ENCODE data around the gene ANTKMT. TPM values are rescaled to one million over a fixed set of nuclear protein-coding genes. Genes with fewer than 3 reads are reported as not detected.

Gene ANTKMT
- total and polyA plus RNA-seq, 2 donors (not counting 3 experiments of a cell fraction or from before 2014, with no cell fraction given) = 26.1 to 27.9 TPM

- Histone ChIP-seq H4K20me1 (replicated peaks; ENCODE audit: control insufficient read depth, extremely low read depth, insufficient read depth, low read length) (no peaks in the 10 kb centered on the region), H3K4me3 (replicated peaks in 1 of 3; ENCODE audit: insufficient read depth in 1 of 3, low read depth in 1 of 3, low read length in 3 of 3) (no peak overlapping the region), H3K4me1 (ENCODE audit: control insufficient read depth, extremely low read depth, insufficient read depth, low read length) (no peaks in the 10 kb centered on the region), H3K9me1 (replicated peaks; ENCODE audit: control insufficient read depth, extremely low read depth, insufficient read depth, low read length) (no peaks in the 10 kb centered on the region), H3K9ac (replicated peaks; ENCODE audit: extremely low read depth, insufficient read depth, low read length) (no peak overlapping the region), H3K27ac (ENCODE audit: insufficient read depth, low read depth, low read length) (no peak overlapping the region), H3K27me3 (ENCODE audit: control insufficient read depth in 2 of 2, insufficient read depth in 2 of 2, low read length in 2 of 2) (peaks cover 36 to 38% of the 10 kb centered on the region in 2 experiments), H3K9me3 (replicated peaks; ENCODE audit: control insufficient read depth, insufficient read depth, low read length) (no peaks in the 10 kb centered on the region), H3K36me3 (ENCODE audit: control insufficient read depth in 2 of 2, extremely low read depth in 1 of 2, insufficient read depth in 2 of 2, low read length in 2 of 2) (no peaks in the 10 kb centered on the region), H3K79me2 (ENCODE audit: control insufficient read depth, insufficient read depth, low read length) (no peaks in the 10 kb centered on the region), H3K4me2 (ENCODE audit: insufficient read depth, low read length) (no peak overlapping the region), H2AFZ (ENCODE audit: low read depth, low read length) (no peak overlapping the region)
- CTCF ChIA-PET = no interaction called here
- POLR2A ChIA-PET = no interaction called here
- TF ChIP-seq GATA2 (IDR thresholded peaks at IDR 0.05; ENCODE audit: insufficient read depth, insufficient read length, low read depth, low read length) (no peak), POLR2A (IDR thresholded peaks at IDR 0.05; ENCODE audit: low read depth, low read length) (no peak), JUN (IDR thresholded peaks at IDR 0.05; ENCODE audit: borderline replicate concordance, insufficient read depth, insufficient read length, low read depth) (no peak), EZH2 (IDR thresholded peaks at IDR 0.05; ENCODE audit: borderline replicate concordance, low read depth, low read length, severe bottlenecking) (no peak), POLR2AphosphoS5 (IDR thresholded peaks at IDR 0.05; ENCODE audit: insufficient read depth, low read depth, low read length) (no peak)
- TF ChIP-seq, protein P1, sequence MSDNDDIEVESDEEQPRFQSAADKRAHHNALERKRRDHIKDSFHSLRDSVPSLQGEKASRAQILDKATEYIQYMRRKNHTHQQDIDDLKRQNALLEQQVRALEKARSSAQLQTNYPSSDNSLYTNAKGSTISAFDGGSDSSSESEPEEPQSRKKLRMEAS (IDR thresholded peaks at IDR 0.05; ENCODE audit: insufficient read depth, insufficient read length) = no peak
- TF ChIP-seq, protein P2, sequence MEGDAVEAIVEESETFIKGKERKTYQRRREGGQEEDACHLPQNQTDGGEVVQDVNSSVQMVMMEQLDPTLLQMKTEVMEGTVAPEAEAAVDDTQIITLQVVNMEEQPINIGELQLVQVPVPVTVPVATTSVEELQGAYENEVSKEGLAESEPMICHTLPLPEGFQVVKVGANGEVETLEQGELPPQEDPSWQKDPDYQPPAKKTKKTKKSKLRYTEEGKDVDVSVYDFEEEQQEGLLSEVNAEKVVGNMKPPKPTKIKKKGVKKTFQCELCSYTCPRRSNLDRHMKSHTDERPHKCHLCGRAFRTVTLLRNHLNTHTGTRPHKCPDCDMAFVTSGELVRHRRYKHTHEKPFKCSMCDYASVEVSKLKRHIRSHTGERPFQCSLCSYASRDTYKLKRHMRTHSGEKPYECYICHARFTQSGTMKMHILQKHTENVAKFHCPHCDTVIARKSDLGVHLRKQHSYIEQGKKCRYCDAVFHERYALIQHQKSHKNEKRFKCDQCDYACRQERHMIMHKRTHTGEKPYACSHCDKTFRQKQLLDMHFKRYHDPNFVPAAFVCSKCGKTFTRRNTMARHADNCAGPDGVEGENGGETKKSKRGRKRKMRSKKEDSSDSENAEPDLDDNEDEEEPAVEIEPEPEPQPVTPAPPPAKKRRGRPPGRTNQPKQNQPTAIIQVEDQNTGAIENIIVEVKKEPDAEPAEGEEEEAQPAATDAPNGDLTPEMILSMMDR (IDR thresholded peaks at IDR 0.05; ENCODE audit: extremely low read depth in 1 of 2, insufficient read depth in 1 of 2, low read depth in 1 of 2, low read length in 2 of 2) = no peak
- no peak for DNase-seq (ENCODE audit: low read depth, low spot score)
- dilution Hi-C loops (cut with MboI; ENCODE audit: extremely low pct_ligation_motif_present, low sequenced_read_pairs) = no loop called here
- no TSS peak for BruUV-seq (replicated peaks)
- intact Hi-C loops (cut with micrococcal nuclease) = no loop called here
- FAIRE-seq = no peak
These were observed 21.9 kb upstream of the ANTKMT start for GRCh38 chr16:698911-699671.

All from endothelial cell of umbilical vein (primary cell).